Hypothalamus (tissue), 51 donors: Measurements from ENCODE around the gene SH2D3A.
"Not testable (repeated sequence)": the region's sequence is repeated elsewhere in the genome, so short reads cannot be mapped to it uniquely, and the experiment has no call there.

Source experiments
- DNase-seq, 51 donors: peaks; one replicate each; lab custom pipeline; 2025; lab: John Stamatoyannopoulos, UW

SH2D3A gene

DNA sequence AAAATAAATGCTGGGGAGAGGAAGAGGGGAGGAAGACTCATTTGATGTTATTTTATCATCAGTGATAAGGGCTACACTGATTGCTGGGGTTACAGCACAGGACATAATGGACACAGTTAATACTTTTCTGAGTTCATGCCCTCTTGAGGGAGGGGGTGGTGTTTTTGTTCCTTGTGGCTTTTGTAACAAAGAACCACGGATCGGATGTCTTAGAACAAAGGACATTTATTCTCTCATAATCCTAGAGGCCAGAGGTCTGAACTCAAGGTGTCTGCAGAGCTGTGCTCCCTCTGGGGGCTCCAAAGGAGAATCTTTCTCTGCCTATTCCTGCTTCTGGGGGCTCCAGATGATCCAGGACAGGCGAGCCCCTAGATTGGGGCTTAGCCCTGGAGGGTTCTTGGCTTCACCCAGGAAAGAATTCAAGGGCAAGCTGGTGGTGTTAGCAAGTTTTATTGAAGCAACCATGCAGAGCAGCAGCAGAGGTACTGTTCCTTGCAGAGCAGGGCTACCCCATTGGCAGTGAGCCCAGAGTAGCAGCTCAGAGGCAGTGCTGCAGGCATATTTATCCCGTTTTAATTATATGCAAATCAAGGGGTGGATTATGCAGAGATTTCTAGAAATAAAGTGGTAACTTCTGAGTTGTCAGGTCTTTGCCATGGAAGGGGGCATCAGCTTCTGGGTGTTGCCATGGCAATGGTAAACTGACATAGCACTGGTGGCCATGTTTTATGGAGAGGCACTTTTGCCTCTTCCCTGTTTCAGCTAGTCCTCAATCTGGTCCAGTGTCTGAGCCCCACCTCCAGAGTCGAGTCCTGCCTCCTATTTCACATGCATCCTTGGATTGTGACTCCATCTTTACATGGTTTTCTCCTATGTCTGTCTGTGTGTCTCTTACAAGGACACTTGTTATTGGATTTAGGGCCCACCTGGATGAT lies 23.2 kb upstream of the SH2D3A start:
- DNase-seq: no peak

DNA sequence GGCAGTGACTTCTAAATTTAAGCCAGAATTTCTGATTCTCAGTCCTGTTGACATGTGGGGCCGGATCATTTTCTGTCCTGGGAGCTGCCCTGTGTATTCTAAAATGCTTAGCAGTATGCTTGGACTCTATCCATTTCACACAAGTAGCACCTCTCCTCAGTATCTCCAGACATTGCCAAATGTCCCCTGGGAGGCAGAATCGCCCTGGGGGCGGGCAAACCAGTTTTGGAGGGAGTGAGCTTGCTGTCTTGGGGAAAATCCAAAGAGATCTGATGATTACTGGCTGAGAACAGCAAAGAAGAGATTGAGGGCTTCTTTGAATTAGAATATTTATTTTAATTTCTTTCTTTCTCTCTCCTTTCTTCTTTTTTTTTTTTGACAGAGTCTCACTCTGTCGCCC lies 21.7 kb upstream of the SH2D3A start:
- no peak for DNase-seq

DNA sequence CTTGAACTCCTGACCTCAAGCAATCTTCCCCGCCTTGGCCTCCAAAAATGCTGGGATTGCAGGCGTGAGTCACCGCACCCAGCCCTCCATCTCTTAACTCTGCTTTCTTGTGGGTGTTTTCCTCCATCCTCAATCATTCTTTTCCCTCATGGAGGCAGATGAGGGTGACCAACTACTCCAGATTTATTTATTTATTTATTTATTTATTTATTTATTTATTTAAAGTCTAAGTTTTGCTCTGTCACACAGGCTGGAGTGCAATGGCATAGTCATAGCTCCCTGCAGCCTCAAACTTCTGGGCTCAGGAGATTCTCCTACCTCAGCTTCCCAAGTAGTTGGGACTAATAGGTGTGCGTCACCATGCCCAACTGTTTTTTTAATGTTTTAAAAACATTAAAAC lies 20.2 kb upstream of the SH2D3A start:
- DNase-seq: no peak

DNA sequence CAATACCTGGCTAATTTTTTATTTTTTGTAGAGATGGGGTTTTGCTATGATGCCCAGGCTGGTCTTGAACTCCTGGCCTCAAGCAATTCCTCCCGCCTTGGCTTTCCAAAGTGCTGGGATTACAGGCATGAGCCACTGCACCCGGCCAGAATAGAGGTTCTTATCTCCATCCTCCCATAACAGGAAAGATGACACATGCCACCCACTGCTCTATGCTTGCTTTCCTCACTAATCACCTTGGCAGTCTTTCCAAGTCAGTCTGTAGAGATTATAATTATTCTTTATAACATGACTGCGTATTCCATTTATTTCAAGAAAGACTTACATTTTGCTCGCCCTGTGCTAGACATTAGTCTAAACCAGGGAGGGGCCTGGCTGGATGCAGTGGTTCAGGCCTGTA lies 12.0 kb upstream of the SH2D3A start:
- DNase-seq: no peak

DNA sequence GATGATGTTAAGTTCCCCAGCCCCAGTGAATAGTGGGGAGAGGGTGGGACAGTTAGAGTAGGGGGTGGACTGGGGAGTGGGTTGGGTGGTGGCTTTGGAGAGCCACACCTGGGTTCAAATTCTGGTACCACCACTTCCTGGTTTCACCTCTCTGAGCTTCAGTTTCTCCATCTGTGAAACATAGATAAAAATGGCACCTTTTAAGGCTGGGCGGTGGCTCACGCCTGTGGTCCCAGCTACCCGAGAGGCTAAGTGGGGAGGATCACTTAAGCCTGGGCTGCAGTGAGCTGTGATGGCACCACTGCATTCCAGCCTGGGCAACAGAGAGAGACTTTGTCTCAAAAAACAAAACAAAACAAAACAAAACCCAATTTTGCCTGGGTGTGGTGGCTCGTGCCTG lies 11.2 kb upstream of the SH2D3A start:
- DNase-seq: no peak

DNA sequence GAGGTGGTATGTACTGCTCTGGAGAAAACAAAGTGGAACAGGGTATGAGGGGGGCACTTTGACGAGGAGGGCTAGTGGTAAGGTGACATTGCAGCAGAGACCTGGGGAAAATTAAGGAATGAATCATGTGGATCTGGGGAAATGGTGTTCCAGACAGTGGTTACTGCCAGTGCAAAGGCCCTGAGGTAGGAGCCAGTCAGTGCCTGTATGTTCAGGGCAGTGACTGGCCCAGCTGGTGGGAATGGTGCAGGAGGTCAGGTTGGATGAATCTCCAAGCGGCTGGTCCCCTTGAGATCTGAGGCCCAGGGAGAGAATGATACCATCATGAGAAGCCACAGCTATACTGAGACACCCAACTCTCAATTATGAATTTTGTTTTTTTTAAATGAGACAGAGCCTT lies 10.2 kb upstream of the SH2D3A start:
- DNase-seq: no peak

DNA sequence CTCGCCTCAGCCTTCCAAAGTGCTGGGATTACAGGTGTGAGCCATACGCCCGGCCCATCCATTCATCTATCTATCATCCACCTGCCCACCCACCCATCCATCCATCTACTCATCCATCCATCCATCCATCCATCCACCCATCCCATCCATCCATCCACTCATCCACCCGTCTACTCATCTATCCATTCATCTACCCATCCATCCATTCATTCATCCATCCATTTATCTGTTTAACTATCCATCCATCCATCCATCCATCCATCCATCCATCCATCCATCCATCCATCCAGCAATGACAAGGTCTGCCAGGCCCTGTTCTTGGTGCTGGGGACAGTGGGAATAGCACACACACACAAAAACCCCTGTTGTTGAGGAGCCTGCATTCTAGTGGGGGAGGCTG lies 9.8 kb upstream of the SH2D3A start:
- no peak for DNase-seq

DNA sequence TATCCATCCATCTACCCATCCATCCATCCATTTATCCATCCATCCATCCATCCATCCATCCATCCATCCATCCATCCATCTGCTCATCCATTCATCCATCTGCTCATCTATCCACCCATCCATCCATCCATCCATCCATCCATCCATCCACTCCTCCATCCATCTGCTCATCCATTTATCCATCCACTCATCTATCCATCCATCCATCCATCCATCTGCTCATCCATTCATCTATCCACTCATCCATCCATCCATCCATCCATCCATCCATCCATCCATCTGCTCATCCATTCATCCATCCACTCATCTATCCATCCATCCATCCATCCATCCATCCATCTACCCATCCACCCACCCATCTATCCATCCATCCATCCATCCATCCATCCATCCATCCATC lies 8.8 kb upstream of the SH2D3A start:
- not testable (repeated sequence) for DNase-seq

DNA sequence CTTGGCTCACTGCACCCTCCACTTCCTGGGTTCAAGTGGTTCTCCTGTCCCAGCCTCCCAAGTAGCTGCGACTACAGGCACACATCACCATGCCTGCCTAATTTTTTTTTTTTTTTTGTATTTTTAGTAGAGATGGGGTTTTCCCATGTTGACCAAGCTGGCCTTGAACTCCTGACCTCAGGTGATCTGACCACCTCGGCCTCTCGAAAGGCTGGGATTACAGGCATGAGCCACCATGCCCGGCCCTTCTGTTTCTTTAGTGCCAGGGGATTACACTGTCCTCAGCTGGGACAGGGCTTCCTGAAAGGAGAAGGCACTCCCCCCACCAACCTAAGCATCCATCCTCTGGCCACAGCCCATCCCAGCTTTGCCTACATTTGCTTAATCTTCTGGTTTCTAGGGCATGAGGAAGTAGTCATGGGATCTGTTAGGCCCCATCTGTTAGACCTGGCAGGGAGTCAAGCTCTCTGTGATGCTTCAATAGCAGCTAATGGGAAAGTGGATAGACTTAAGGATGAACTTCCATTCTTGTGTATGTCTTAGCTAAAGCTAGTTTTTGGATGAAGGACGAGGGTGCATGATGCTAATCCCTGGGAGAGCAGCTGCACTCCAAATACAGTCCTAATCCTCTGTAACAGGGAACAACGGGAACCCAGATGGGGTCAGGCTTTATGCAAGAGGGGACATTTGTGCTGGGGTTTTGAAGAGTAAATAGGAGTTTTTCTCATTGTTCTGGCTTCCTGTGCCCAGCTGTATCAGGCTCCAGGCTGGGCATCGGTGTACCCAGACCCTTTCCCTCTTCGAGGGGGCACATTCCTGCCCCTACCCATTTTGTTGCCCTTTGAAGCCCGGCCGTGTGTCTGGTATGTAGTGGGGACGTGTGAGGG lies 7.8 kb upstream of the SH2D3A start:
- DNase-seq: no peak

DNA sequence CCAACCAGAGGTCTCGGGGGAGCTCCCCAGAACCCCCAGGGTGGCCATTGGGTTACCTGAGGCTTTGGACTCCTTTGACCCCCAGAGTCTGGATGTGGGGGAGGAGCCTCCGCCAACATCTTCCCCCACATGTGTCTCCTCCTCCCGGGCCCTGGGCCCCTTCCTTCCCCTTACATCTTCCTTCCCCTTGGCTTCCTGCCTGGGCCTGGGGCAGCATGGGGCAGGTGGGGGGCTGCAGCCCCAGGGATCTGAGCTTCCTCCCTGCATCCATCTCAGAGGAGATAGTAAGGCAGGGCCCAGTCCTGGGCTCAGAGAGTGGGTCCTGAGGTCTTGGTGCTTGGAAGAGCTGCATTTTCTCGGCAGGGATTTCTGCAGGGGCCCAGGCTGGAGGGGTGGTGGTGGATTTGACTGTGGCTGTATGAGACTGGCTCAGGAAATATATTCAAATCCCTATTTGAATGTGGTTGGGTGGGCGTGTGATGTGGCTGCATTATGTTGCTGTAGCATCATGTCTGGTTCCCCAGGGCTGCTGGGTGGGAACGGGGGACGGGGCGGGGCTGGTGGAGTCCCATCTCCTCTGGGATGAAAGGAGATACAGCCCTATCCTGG lies 6.2 kb upstream of the SH2D3A start:
- DNase-seq: peak in 13 of 51 donors; percentile 0 to 35 (median 14)

DNA sequence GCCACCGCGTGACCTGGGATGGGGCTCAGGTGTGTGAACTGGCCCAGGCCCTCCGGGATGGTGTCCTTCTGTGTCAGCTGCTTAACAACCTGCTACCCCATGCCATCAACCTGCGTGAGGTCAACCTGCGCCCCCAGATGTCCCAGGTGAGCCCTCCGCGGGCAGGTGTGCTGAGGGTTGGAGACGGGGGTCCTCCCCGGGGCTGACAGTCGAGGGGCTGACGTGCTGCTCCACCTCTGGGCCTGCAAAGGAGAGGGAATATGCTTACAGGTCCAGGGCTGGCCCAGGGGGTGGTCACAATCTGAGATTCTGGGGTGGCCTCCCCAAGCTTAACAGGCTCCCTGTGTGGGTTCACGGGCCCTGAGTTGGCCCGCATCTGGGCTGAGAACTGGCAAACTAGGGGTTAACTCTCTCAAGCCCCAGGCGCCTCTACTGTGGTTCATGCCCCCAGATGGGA lies 5.7 kb upstream of the SH2D3A start:
- no peak for DNase-seq

DNA sequence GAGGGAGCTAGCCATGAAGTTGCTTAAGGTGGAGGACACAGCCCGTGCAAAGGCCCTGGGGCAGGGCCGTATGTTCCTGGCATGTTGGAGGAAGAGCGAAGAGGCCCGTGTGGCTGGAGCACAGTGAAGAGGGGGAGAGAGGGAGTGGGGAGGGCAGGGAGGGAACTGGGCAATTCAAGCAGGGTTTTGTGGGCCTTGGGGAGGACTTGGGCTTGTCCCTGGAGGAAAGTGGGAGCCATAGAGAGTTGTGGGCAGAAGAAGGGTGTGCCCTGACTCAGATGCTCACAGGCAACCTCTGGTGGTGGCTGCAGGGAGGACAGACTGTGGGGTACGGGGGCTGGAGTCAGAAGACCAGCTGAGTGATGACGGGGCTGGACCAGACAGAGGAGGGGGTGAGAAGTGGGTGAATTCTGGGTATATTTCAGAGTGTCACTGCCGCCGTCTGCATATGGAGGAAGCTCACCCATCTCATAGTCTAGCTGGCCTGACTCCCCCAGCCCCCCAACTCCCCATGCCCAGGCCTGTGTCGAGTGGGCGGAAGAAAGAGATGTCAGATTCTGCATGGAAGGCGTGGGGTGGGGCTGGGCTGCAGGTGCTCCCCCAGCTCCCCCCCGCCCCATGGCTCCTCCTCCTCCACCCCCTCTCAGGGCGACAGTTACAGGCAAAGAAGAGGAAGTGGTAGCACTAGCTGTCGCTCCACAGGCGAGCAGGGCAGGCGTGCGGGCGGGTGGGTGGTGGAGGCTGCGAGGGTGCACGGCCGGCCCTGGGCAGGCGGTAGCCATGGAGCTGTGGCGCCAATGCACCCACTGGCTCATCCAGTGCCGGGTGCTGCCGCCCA lies 5.0 kb upstream of the SH2D3A start, which contains the start of gene VAV1:
VAV1 (plus strand) TSS at position 681 of the 838 bp plus-strand sequence; CDS start at position 781, 100 bp downstream.
- peak in 20 of 51 donors; percentile 5 to 40 (median 24) for DNase-seq

DNA sequence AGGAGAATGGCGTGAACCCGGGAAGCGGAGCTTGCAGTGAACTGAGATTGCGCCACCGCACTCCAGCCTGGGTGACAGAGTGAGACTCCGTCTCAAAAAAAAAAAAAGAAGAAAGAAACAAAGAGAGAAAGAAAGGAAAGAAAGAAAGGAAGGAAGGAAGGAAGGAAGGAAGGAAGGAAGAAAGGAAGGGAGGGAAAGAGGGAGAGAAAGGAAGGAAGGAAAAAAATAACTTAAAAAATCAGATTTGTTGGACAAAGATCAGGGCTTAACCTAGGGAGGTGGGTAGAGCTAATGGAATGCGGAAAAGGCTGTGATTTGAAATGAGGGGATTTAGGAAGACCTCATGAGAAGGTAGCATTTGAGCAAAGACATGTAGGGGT lies 4.4 kb upstream of the SH2D3A start:
- not testable (repeated sequence) for DNase-seq

DNA sequence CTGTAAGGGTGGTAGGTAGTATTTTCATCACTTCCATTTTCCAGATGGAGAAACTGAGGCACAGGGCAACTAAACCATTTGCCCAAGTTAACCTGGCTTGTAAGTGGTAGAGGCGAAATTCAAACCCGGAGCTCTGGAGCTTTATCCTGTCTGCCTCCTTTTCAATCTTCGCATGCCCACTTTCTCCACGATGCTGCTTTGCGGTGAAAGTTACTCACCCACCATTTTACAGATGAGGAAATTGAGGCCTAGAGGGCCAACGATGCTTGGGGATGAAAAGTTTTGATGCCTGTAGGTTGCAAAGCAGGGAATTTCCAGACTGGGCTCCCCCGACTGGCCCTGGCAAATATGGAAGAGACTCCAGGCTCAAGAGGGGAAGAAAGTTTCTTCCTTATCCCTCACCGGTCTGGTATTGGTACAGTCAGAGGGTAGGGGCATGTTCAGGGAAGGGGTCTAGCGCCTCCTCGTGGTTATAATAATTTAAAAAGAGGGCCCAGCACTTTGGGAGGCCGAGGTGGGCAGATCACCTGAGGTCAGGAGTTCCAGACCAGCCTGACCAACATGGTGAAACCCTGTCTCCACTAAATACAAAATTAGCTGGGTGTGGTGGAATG lies 1.9 kb upstream of the SH2D3A start:
- no peak for DNase-seq

DNA sequence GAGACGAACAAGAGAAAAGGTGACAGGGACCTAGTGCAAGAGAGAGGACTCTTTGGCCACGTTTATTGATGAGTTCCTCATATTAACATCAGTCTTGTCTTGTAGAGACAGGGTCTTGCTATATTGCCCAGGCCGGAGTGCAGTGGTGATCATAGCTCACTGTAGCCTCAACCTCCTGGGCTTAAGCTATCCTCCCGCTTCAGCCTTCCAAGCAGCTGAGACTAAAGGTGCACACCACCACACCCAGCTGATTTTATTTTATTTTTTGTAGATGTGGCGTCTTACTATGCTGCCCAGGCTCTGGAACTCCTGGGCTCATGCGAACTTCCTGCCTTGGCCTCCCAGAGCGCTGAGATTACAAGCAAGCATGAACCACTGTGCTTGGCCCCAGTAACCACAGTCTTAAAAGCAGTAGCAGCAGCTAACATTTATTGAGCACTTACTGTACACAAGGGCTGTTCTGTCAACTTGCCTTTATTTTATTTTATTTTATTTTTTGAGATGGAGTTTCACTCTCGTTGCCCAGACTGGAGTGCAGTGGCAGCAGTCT lies 1.1 kb upstream of the SH2D3A start:
- no peak for DNase-seq

DNA sequence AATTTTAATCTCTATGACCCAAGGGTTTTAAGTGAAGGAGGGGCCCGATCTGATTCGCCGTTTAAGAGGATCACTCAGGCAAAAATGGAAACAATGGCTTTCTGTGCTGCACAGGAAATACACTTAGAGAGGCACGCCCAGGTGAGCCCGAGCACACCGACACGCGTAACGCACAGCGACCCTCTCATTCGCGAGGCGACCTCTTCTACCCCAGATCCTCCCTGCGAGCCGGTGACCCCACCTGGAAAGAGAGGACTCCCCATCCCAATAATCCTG lies 216 bp downstream of the SH2D3A start:
- no peak for DNase-seq

DNA sequence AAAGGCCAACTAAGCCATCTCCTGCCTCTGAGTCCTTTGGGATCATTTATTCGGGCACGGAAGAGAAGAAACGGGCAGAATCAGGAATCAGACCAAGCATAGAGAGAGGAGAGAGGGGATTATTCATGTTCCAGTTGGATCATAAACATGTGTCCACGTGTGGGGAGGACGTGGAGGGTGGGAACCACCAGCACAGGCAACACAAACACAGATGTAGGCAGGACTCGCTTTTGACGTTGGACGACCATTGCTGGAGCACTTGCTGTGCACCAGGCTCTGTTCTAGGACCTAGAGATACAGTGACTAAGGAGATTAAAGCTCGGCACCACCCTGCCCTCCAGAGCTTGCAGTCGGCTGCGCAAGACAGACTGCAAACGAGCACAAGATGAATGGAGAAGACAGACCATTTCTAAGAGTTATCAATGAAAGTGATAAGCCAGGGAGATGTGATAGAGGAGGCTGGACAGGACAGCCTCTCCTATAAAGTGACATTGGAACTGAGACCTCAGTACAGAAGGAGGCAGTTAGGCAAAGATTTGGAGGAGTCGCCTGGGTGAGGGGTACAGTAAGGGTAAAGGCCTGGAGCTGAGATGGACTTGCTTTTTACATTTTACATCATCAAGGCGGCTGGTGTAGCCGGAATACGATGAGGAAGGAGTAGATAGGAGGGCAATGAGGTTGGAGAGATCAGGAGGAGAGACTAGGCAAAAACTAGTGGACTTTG lies 716 bp downstream of the SH2D3A start:
- DNase-seq: no peak

DNA sequence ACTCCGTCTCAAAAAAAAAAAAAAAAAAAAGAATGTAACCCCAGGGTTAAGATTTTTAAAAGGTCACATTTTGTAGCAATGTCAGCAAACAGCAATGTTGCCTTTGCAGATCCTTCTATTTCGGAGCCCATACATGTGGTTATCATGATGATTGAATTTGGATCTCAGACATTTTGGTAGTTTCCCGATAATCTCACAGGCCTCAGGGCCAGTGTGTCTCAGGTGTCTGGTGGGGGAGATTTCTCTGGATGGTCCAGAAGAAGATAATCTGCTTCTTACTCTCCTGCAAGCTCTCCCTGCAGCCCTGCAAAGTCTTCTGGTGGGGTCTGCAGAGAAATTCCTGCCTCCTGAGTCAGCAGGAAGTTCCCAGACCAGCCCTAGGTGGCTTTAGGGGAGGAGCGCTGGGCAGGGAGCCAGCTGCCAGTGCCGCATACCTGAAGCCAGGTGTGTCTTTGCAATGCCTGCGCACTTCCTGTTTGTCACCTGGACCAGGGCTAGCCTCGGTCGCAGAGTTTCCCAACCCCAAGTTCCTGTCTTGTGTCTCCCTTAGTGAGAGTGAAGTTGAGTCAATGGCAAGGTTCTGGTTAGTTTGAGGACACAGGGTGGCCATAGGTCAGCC lies 1.4 kb downstream of the SH2D3A start:
- DNase-seq: no peak
